ENCODE measurements around the gene LRIG2. TPM values are rescaled to one million over a fixed set of nuclear protein-coding genes. Genes with fewer than 3 reads are reported as not detected.
"Not testable (repeated sequence)": the region's sequence is repeated elsewhere in the genome, so short reads cannot be mapped to it uniquely, and the experiment has no call there.

LRIG2 gene, protein sequence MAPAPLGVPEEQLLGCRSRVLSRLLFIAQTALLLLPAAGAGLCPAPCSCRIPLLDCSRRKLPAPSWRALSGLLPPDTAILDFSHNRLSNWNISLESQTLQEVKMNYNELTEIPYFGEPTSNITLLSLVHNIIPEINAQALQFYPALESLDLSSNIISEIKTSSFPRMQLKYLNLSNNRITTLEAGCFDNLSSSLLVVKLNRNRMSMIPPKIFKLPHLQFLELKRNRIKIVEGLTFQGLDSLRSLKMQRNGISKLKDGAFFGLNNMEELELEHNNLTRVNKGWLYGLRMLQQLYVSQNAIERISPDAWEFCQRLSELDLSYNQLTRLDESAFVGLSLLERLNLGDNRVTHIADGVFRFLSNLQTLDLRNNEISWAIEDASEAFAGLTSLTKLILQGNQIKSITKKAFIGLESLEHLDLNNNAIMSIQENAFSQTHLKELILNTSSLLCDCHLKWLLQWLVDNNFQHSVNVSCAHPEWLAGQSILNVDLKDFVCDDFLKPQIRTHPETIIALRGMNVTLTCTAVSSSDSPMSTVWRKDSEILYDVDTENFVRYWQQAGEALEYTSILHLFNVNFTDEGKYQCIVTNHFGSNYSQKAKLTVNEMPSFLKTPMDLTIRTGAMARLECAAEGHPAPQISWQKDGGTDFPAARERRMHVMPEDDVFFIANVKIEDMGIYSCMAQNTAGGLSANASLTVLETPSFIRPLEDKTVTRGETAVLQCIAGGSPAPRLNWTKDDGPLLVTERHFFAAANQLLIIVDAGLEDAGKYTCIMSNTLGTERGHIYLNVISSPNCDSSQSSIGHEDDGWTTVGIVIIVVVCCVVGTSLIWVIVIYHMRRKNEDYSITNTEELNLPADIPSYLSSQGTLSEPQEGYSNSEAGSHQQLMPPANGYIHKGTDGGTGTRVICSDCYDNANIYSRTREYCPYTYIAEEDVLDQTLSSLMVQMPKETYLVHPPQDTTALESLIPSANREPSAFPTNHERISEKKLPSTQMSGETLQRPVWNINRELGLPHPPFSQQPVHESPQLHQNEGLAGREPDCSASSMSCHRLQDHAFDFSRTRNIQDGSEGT
- total RNA-seq (ENCODE audit: low replicate concordance) = 17.5 and 24.3 TPM in 2 replicates

DNA sequence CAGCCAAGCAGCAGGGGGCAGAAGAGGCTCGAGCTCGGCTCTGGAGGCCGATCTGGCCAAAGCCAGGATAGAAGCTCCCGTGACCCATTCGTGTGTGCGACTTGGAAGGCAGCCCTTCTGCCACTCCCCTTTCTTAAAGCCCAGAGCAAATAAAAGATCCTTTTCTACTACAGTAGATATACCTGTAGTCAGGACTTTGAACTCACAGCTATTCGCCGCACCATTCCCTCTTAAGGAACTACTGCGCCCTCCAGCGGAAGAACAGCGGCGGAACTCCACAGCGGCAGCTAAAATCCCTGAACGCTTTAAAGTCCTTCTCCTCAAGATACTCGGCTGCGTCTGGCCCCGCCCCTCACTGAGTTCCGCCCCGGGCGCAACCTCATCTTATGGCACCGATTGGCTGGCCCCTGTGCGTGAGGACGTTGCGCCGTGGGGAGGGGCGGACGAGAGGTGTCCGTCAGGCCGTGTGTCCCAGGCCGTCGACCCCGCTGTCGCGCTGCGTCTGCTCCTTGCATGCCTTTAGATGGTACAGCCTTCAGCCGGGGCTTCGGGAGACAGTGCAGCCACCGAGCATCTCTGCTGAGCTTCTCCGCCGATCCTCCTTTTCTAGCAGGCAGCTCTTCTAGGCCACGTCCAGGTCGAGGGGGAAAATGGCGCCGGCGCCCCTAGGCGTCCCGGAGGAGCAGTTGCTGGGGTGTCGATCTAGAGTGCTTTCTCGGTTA is at the start of gene LRIG2:
LRIG2 (plus strand) TSS at position 442 of the 722 bp plus-strand sequence; CDS start at position 651, 209 bp downstream.
- H3K4me3 ChIP-seq (ENCODE audit: low read depth, low read length) = peak within 1 kb of the TSS; percentile 97
- TF ChIP-seq, protein P1, sequence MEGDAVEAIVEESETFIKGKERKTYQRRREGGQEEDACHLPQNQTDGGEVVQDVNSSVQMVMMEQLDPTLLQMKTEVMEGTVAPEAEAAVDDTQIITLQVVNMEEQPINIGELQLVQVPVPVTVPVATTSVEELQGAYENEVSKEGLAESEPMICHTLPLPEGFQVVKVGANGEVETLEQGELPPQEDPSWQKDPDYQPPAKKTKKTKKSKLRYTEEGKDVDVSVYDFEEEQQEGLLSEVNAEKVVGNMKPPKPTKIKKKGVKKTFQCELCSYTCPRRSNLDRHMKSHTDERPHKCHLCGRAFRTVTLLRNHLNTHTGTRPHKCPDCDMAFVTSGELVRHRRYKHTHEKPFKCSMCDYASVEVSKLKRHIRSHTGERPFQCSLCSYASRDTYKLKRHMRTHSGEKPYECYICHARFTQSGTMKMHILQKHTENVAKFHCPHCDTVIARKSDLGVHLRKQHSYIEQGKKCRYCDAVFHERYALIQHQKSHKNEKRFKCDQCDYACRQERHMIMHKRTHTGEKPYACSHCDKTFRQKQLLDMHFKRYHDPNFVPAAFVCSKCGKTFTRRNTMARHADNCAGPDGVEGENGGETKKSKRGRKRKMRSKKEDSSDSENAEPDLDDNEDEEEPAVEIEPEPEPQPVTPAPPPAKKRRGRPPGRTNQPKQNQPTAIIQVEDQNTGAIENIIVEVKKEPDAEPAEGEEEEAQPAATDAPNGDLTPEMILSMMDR (IDR thresholded peaks at IDR 0.05; ENCODE audit: insufficient read depth, low read length) = peak; percentile 86
- DNase-seq (ENCODE audit: low read depth) = peak; percentile 98

DNA sequence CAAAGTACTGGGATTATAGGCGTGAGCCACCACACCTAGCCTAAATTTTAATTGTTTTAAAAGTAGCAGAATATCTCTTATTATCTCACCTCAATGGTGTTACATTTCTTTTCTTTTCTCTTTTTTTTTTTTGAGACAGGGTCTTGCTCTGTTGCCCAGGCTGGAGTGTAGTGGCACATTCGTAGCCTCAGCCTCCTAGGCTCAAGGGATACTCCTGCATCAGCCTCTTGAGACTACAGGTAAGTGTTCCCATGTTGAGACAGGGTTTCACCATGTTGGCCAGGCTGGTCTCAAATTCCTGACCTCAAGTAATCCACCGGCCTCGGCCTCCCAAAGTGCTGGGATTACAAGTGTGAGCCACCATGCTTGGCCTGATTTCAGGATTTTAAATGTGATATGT is 49.7 kb upstream of the LRIG2 start:
- DNase-seq (ENCODE audit: low read depth); H3K4me3 ChIP-seq (ENCODE audit: low read depth, low read length): not testable (repeated sequence)

DNA sequence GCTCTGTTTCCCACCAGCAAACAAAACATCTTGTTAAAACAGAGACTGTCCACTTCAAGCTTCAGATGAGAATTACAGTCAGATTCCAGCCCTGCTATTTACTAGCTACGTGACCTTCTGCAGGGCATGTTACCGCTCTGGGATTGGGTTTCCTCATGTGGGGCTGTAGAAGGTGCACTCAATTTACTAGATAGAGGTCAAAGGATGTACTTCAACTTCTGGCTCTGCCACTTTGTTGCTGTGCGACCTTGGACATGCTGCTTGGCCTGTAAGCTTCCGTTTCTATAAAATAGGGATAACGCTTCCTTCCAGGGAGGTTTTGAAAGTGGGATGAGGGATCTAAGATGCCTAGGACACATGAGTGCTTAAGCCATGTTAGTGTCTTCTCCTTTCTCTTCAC is 46.0 kb upstream of the LRIG2 start:
- no peak overlapping the region for H3K4me3 ChIP-seq (ENCODE audit: low read depth, low read length)
- TF ChIP-seq, protein P1 (IDR thresholded peaks at IDR 0.05; ENCODE audit: insufficient read depth, low read length) = no peak
- no peak for DNase-seq (ENCODE audit: low read depth)

DNA sequence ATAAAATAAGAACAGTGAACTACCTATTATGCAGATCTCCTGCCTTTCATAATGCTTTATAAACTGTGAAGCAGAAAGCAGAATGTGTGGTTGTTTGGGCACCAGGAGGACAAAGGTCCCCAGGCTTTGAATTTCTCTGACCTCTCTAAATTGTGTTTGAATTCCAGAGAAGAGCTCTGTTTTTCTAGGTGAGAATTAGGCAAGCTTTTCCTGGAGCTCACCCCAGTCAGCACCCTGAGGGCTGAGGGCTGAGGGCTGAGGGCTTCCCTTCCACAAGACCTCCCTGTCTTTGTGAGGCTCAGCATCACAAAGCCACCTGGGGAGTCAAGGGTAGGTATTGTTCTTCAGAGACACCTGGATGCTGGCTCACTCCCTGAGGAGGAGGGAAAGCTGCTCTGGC is 45.5 kb upstream of the LRIG2 start:
- TF ChIP-seq, protein P1 (IDR thresholded peaks at IDR 0.05; ENCODE audit: insufficient read depth, low read length) = no peak
- no peak for DNase-seq (ENCODE audit: low read depth)

DNA sequence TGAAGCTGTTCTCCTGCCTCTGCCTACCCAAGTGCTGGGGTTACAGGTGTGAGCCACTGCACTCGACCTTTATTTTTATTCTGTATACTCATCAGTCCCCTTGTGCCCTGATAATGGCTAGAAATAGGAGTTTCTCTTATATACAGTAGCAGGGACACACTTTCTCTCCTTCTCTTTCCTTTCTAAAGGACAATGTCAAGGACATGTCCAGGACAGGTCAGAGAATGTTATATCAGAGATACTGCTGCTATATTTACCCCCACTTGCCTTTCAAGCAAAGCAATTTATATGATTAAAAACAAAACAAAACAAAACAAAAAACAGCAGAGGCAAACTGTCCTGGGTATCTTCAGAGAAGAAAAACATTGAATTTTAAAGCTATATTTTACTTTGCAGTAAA is 43.2 kb upstream of the LRIG2 start:
- no peak for DNase-seq (ENCODE audit: low read depth)
- TF ChIP-seq, protein P1 (IDR thresholded peaks at IDR 0.05; ENCODE audit: insufficient read depth, low read length) = no peak
- H3K4me3 ChIP-seq (ENCODE audit: low read depth, low read length) = no peak overlapping the region

More for the DNA sequence above, 45.5 kb upstream of the LRIG2 start:
- H3K4me3 ChIP-seq (ENCODE audit: low read depth, low read length) = no peak overlapping the region

DNA sequence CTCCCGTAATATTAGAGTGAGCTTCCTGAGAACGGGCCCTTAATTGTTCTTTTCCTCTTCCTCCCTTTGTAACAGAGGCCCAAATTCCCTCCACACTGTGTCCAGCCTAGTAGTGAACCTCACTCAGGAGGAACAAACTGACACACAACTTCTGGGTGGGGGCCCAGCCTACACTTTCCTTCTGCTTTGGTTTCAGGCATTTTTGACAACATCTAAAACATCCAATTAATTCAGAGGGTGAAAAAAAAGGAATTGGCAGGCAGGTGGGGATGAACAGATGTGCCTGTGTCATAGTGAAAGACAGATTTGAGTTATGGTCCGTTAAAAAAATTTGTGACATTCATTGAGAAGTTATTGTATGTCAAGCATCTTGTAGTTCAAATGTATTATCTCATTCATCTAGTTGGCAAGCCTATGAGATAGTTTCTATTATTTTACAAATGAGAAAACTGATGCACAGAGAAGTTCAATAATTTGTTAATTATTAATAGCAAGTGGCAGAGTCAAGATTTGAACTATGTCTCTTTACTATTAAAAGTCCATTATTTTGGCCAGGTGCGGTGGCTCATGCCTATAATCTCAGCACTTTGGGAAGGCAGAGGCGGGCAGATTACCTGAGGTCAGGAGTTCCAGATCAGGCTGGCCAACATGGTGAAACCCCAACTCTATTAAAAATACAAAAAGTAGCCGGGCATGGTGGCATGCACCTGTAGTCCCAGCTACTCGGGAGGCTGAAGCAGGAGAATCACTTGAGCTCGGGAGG is 41.6 kb upstream of the LRIG2 start:
- TF ChIP-seq, protein P1 (IDR thresholded peaks at IDR 0.05; ENCODE audit: insufficient read depth, low read length) = no peak
- DNase-seq (ENCODE audit: low read depth) = no peak
- H3K4me3 ChIP-seq (ENCODE audit: low read depth, low read length) = no peak overlapping the region
